K562 (cell line): ENCODE data around the gene MPG. TPM values are rescaled to one million over a fixed set of nuclear protein-coding genes. Genes with fewer than 3 reads are reported as not detected.

Source experiments
- ATAC-seq: fragments of 200-7000 bp; cut with Tn5 transposase; 3 replicates; pipeline ENCODE4 v1.9.1; 2020; ENCODE audit warnings: moderate library complexity
- BruUV-seq: library from RNA; stranded (reverse); fragments of 400-500 nt; replicated peaks from 2 replicates; lab custom pipeline; 2021; lab: Mats Ljungman, UMichigan
- CTCF ChIA-PET: fragments of 300-600 bp; formaldehyde crosslinking; extraction: SDS; loops from one replicate; lab custom pipeline; 2021; ENCODE audit warnings: low intra/inter-chr PET ratio; lab: Yijun Ruan, JAX
- POLR2A ChIA-PET: fragments of 300-600, 350-650 bp; sonication (Branson Sonifier 250); formaldehyde crosslinking; extraction: SDS; loops from one replicate; lab custom pipeline; 2021; ENCODE audit warnings: antibody characterized with exemption, inconsistent platforms; lab: Yijun Ruan, JAX
- DNase-seq, 4 experiments: peaks; one replicate each; pipeline versions ENCODE4 v3.0.0 to v3.0.0-alpha.2; 2011 to 2018; ENCODE audit warnings: low spot score in 3 of 4, mixed read lengths in 3 of 4; ENCODE audit errors: extremely low read depth in 1 of 4
- FAIRE-seq: peaks from 2 replicates; lab custom pipeline; 2011; peaks lifted over from hg19 to GRCh38; lab: Jason Lieb, UNC
- H2AFZ ChIP-seq: 2 replicates; pipeline ENCODE4 v1.6.0; 2011; ENCODE audit warnings: low read depth, low read length, control low read depth, inconsistent platforms
- H3K27ac ChIP-seq: fragments of 200-600 bp; 3 replicates; pipeline ENCODE4 v1.8.0; 2011; ENCODE audit warnings: low read depth, mild to moderate bottlenecking, control low read depth, inconsistent platforms, low read length, moderate library complexity, mixed read lengths; ENCODE audit errors: extremely low read depth
- H3K27me3 ChIP-seq, 2 experiments: fragments of 300-600 bp in 1 of 2; 2 replicates in 1 of 2; 3 replicates in 1 of 2; pipeline versions ENCODE4 v1.6.0 to v1.8.0; 2011; ENCODE audit warnings: inconsistent platforms in 2 of 2, low read length in 2 of 2, mild to moderate bottlenecking in 1 of 2, mixed read lengths in 1 of 2, moderate library complexity in 1 of 2; ENCODE audit not compliant: control insufficient read depth in 2 of 2, insufficient read depth in 2 of 2
- H3K36me3 ChIP-seq: fragments of 300-600 bp; 3 replicates; pipeline ENCODE4 v1.8.0; 2011; ENCODE audit warnings: mild to moderate bottlenecking, low read length, inconsistent platforms; ENCODE audit not compliant: control insufficient read depth, insufficient read depth
- H3K4me1 ChIP-seq, 2 experiments: fragments of 200-600 bp in 1 of 2; replicated peaks in 1 of 2; 2 replicates in 1 of 2; 3 replicates in 1 of 2; pipeline versions ENCODE4 v1.5.1 to v1.8.0; 2011; ENCODE audit warnings: inconsistent platforms in 2 of 2, low read length in 2 of 2, mild to moderate bottlenecking in 1 of 2, mixed read lengths in 1 of 2, moderate library complexity in 1 of 2; ENCODE audit not compliant: control insufficient read depth in 2 of 2, insufficient read depth in 2 of 2
- H3K4me2 ChIP-seq: 2 replicates; pipeline ENCODE4 v1.6.1; 2011; ENCODE audit warnings: low read length, control low read depth, inconsistent platforms, mixed read lengths; ENCODE audit not compliant: insufficient read depth
- H3K4me3 ChIP-seq: fragments of 200-600 bp; sonication (generic), shearing (Covaris generic); 2 replicates; pipeline ENCODE4 v1.5.1; 2016; ENCODE audit warnings: control low read depth, inconsistent platforms
- H3K79me2 ChIP-seq: fragments of 200-600 bp; 3 replicates; pipeline ENCODE4 v1.8.0; 2011; ENCODE audit warnings: low read length, inconsistent platforms; ENCODE audit not compliant: control insufficient read depth, insufficient read depth
- H3K9ac ChIP-seq, 2 experiments: 2 replicates each; pipeline versions ENCODE4 v1.6.0 to v1.6.1; 2011; ENCODE audit warnings: low read depth in 2 of 2, low read length in 2 of 2, control low read depth in 1 of 2, inconsistent platforms in 1 of 2, mild to moderate bottlenecking in 1 of 2, mixed read lengths in 1 of 2; ENCODE audit not compliant: insufficient read depth in 1 of 2
- H3K9me1 ChIP-seq: one replicate; pipeline ENCODE4 v1.6.0; 2011; ENCODE audit warnings: inconsistent platforms, mild to moderate bottlenecking, low read length, moderate library complexity; ENCODE audit not compliant: control insufficient read depth, insufficient read depth
- H3K9me3 ChIP-seq: replicated peaks from 2 replicates; pipeline ENCODE4 v1.5.1; 2011; ENCODE audit warnings: low read depth, low read length, inconsistent platforms; ENCODE audit not compliant: control insufficient read depth, insufficient read depth
- H4K20me1 ChIP-seq: replicated peaks from 2 replicates; pipeline ENCODE4 v1.6.1; 2011; ENCODE audit warnings: low read length, inconsistent platforms, mixed read lengths; ENCODE audit not compliant: control insufficient read depth, insufficient read depth
- FOXJ3 ChIP-seq: sonication (generic); formaldehyde crosslinking; IDR thresholded peaks from 2 replicates; pipeline ENCODE4 v1.4.0; 2020; ENCODE audit warnings: mild to moderate bottlenecking, missing genetic modification reagents
- POLR2G ChIP-seq: fragments of 200-400 bp; formaldehyde crosslinking; IDR thresholded peaks from 2 replicates; pipeline ENCODE4 v1.6.1; 2017; ENCODE audit warnings: low read depth, mild to moderate bottlenecking, antibody characterized with exemption, low read length, moderate library complexity
- TCF7L2 ChIP-seq: fragments of 150-350 bp; IDR thresholded peaks from 2 replicates; pipeline ENCODE4 v1.6.1; 2016; ENCODE audit warnings: low read depth, mild to moderate bottlenecking, low read length, moderate library complexity
- WGBS: fragments of 100-300 bp; shearing (Covaris generic); methylation state at CpG from one replicate; pipeline ENCODE4 v1.1.6; 2016; ENCODE audit warnings: low coverage, mixed read lengths; ENCODE audit not compliant: insufficient coverage; ENCODE audit errors: missing lambda C conversion rate; 5-methylcytosine and 5-hydroxymethylcytosine counted together
- in situ Hi-C: fragments of 300-500 bp; cut with MboI; formaldehyde crosslinking; loops from 4 replicates; pipeline ENCODE4 v1.15.0; 2018; ENCODE audit warnings: inconsistent platforms, mixed read lengths
- intact Hi-C: fragments of 100-400 bp; cut with micrococcal nuclease; formaldehyde crosslinking; loops from 2 replicates; pipeline ENCODE4 v1.14.2; 2022
- polyA plus RNA-seq, 8 experiments: library from polyadenylated mRNA; depleted of rRNA in 4 of 8; stranded (reverse) in 5 of 8; unstranded in 3 of 8; fragments of >200 nt; fragmentation: Nextera tagmentation in 2 of 8; fragmentation: Illumina TruSeq in 1 of 8; extraction: Ambion mirVana in 2 of 8; extraction: Trizol in 1 of 8; gene quantifications; 2 replicates each; pipeline versions ENCODE4 v1.2.1 to v1.2.3, GENCODE V29; 2011 to 2014; ENCODE audit warnings: inconsistent platforms in 1 of 8, missing spikeins in 1 of 8
- total RNA-seq, 7 experiments: library from RNA; depleted of rRNA in 6 of 7; stranded (reverse); fragments of >200 nt in 6 of 7; fragmentation: Illumina TruSeq in 2 of 7; extraction: Trizol in 2 of 7; gene quantifications; 2 replicates each; pipeline versions ENCODE4 v1.2.1 to v1.2.3, GENCODE V29; 2011 to 2021; ENCODE audit warnings: low replicate concordance in 1 of 7

MPG gene
- total and polyA plus RNA-seq, 9 of the 15 experiments (the other 6 are each of a cell fraction or from before 2014, with no cell fraction given): 0.42 to 226 (median 36.2) TPM

DNA sequence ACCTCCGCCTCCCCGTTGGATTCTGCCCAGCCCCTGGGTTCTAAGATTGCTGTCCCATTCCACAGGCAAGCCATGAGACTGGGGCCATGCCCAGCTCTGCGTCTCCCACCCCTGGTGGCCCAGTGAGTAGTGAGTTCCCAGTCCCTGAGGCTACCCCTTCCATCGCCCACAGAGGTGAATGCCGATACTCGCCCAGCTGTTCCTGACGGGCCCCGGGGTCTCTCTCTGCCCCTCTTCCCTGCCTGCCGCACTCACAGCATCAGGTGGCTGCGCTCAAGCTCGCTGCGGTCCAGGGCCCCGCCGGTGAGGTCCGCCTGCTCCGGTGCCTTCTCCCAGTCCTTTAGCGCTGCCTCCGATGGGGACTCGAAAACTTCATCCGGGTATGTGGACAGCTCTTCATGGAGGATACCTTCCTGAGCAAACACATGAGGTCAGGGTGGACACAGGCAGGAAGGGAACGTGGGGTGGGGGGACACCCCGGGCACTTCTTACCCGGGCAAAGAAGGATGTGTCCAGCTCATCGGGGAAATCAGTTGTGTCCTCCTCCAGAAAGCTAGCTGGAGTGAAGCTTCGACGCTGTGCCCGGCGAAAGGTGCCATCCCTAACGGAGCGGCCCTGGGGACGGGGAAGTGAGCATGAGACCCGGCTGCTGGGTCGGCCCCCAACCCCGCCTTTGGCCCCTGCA is 15.6 kb upstream of the MPG start:
- Histone ChIP-seq H3K27ac (no peak overlapping the region), H2AFZ (no peak overlapping the region), H3K9me1 (peaks cover 2% of the 10 kb centered on the region), H4K20me1 (no peaks in the 10 kb centered on the region; the same call in 1 of the 2 replicates), H3K4me3 (no peak overlapping the region), H3K9me3 (no peaks in the 10 kb centered on the region), H3K36me3 (peaks cover 19% of the 10 kb centered on the region), H3K79me2 (no peaks in the 10 kb centered on the region), H3K4me1 (peaks cover 0 to 47% of the 10 kb centered on the region in 2 experiments; a peak in 3 of 5 replicates), H3K27me3 (no peaks in the 10 kb centered on the region), H3K4me2 (no peak overlapping the region), H3K9ac (no peak overlapping the region)
- TF ChIP-seq POLR2G (0 out of 2 replicates have a peak, but pooled peaks have one; percentile 5), FOXJ3 (no peak)
- BruUV-seq: no TSS peak
- ChIA-PET CTCF (no interaction called here), POLR2A (interaction anchor here (0.6 to 1.6 kb wide), 3 partner anchors 9 to 505 kb away, joined by 3 to 6 read pairs (median 3); partner anchors contain the start of genes POLR3K and SNRNP25)
- FAIRE-seq (no peak), ATAC-seq (no peak), DNase-seq (no peak)
- 75% methylated on average over 20 of the region's 34 CpGs for whole genome bisulfite sequencing
- intact Hi-C loops (no loop called here), in situ Hi-C loops (no loop called here)

DNA sequence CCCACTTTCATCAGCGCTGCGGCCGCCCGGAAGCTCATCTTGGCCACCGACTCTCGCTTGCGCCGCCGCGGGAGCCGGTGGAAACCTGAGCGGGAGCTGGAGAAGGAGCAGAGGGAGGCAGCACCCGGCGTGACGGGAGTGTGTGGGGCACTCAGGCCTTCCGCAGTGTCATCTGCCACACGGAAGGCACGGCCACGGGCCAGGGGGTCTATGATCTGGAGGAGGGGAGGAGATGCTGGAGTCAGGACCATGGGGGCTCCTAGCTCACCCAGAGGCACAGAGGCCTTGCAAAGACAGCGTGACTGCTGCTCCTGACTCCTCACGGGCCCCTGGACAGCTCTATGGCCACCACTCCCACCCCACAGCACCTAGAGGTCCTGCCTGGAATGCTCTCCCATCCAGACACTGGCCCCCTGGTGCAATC is 15.0 kb upstream of the MPG start:
- FAIRE-seq: no peak
- CTCF ChIA-PET: interaction anchor here (7.3 kb wide), 1 partner anchor 34 kb away, joined by 125 read pairs; no protein-coding TSS in a partner anchor

More for the DNA sequence above, 15.0 kb upstream of the MPG start:
- in situ Hi-C loops: no loop called here
- no peak overlapping the region for H3K4me2 ChIP-seq
- peaks cover 13% of the 10 kb centered on the region for H3K36me3 ChIP-seq
- H3K27ac ChIP-seq: no peak overlapping the region
- peaks cover 2% of the 10 kb centered on the region for H3K9me1 ChIP-seq
- WGBS: 77% methylated on average over 13 of the region's 21 CpGs
- TF ChIP-seq TCF7L2: no peak
- H4K20me1 ChIP-seq: no peaks in the 10 kb centered on the region; the same call in 1 of the 2 replicates
- no peaks in the 10 kb centered on the region for H3K9me3 ChIP-seq
- no peak overlapping the region; a peak in 1 of 4 replicates for H3K9ac ChIP-seq
- no peak for DNase-seq
- H3K4me3 ChIP-seq: no peak overlapping the region
- no TSS peak for BruUV-seq
- peaks cover 0 to 53% of the 10 kb centered on the region in 2 experiments; a peak in 3 of 5 replicates for H3K4me1 ChIP-seq
- H2AFZ ChIP-seq: no peak overlapping the region
- ATAC-seq: no peak
- H3K27me3 ChIP-seq: no peaks in the 10 kb centered on the region
- no peaks in the 10 kb centered on the region for H3K79me2 ChIP-seq
- POLR2A ChIA-PET: interaction anchor here (0.6 to 1.6 kb wide), 4 partner anchors 10 to 504 kb away, joined by 3 to 6 read pairs (median 3); partner anchors contain the start of genes POLR3K and SNRNP25
- intact Hi-C loops: no loop called here
